HG03521 (cell line): ENCODE measurements around the gene ARNT2.
"Not testable (repeated sequence)": the region's sequence is repeated elsewhere in the genome, so short reads cannot be mapped to it uniquely, and the experiment has no call there.

ENCODE experiments used
- ATAC-seq: cut with Tn5 transposase; IDR thresholded peaks from one replicate; pipeline ENCODE4 v1.9.1; 2021; ENCODE audit warnings: mild to moderate bottlenecking, moderate library complexity; ENCODE audit not compliant: unreplicated experiment

The ARNT2 gene

GRCh38 chr15:80509800-80510199 is 105.6 kb downstream of the ARNT2 start:
- ATAC-seq, result no peak

- not testable (repeated sequence) for ATAC-seq
Observed at GRCh38 chr15:80510985-80511384, 106.8 kb downstream of the ARNT2 start.

- ATAC-seq, result no peak
Observed at GRCh38 chr15:80512726-80513660, 108.8 kb downstream of the ARNT2 start.

- no peak for ATAC-seq
Observed at GRCh38 chr15:80514071-80514780, 110.0 kb downstream of the ARNT2 start.

GRCh38 chr15:80517290-80517689 is 113.1 kb downstream of the ARNT2 start:
- no peak for ATAC-seq

GRCh38 chr15:80518522-80518921 is 114.3 kb downstream of the ARNT2 start:
- no peak for ATAC-seq

GRCh38 chr15:80523746-80524145 is 119.6 kb downstream of the ARNT2 start:
- ATAC-seq, result no peak

GRCh38 chr15:80525853-80526252 is 121.7 kb downstream of the ARNT2 start:
- ATAC-seq, result no peak

GRCh38 chr15:80526556-80527340 is 122.6 kb downstream of the ARNT2 start:
- no peak for ATAC-seq

GRCh38 chr15:80527406-80527805 is 123.2 kb downstream of the ARNT2 start:
- no peak for ATAC-seq

GRCh38 chr15:80527961-80528360 is 123.8 kb downstream of the ARNT2 start:
- no peak for ATAC-seq

GRCh38 chr15:80530737-80531365 is 126.7 kb downstream of the ARNT2 start:
- ATAC-seq, result no peak

GRCh38 chr15:80531388-80531787 is 127.2 kb downstream of the ARNT2 start:
- ATAC-seq, result no peak

- no peak for ATAC-seq
Observed at GRCh38 chr15:80531796-80532195, 127.6 kb downstream of the ARNT2 start.

- no peak for ATAC-seq
Observed at GRCh38 chr15:80533790-80534333, 129.7 kb downstream of the ARNT2 start.

GRCh38 chr15:80536231-80536630 is 132.0 kb downstream of the ARNT2 start:
- no peak for ATAC-seq

- ATAC-seq, result no peak
Observed at GRCh38 chr15:80536716-80537115, 132.5 kb downstream of the ARNT2 start.

GRCh38 chr15:80545078-80545477 is 140.9 kb downstream of the ARNT2 start:
- ATAC-seq, result no peak

- no peak for ATAC-seq
Observed at GRCh38 chr15:80547264-80547663, 143.1 kb downstream of the ARNT2 start.

GRCh38 chr15:80549191-80549590 is 145.0 kb downstream of the ARNT2 start:
- no peak for ATAC-seq
